Fibroblast of lung (primary cell): Measurements from ENCODE around the gene NUP210.

Experiments used
- CTCF ChIP-seq, 2 donors: IDR thresholded peaks in 1 of 2; conservative IDR thresholded peaks in 1 of 2; 1 replicate in 1 of 2; 2 replicates in 1 of 2; pipeline ENCODE4 v1.5.1; 2011 to 2012; ENCODE audit warnings: low read length in 2 of 2, control low read depth in 1 of 2, inconsistent platforms in 1 of 2, low read depth in 1 of 2, mild to moderate bottlenecking in 1 of 2
- EZH2 ChIP-seq: IDR thresholded peaks from 2 replicates; pipeline ENCODE4 v1.5.1; 2012; ENCODE audit warnings: low read length, control low read depth, mild to moderate bottlenecking; ENCODE audit errors: missing control alignments

DNA sequence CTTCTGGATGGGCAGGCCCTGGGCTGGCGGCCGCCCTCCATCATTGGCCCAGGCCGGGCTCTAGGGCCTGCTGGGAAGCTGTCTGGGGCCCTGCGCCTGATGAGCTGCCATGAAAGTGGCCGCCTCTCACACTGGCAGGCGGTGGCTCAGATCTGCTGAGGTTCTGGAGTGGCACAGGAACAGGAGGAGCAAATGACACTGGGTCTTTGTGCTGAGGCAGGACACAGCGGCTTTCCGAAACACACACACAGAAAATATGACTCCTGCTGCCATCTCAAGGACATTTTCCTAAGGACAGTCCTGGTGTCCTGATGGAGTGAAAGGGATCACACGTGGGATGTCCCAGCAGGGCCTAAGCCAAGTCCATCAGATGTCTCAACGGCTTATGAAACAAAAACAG, 103.5 kb downstream of the NUP210 start:
- TF ChIP-seq CTCF (conservative IDR thresholded peaks at IDR 0.05 in 1 of 2, IDR thresholded peaks at IDR 0.05 in 1 of 2; ENCODE audit: low read depth in 1 of 2, low read length in 2 of 2) = no peak
- TF ChIP-seq EZH2 = no peak
